ENCODE measurements around the gene CHST11.

Gene CHST11

DNA sequence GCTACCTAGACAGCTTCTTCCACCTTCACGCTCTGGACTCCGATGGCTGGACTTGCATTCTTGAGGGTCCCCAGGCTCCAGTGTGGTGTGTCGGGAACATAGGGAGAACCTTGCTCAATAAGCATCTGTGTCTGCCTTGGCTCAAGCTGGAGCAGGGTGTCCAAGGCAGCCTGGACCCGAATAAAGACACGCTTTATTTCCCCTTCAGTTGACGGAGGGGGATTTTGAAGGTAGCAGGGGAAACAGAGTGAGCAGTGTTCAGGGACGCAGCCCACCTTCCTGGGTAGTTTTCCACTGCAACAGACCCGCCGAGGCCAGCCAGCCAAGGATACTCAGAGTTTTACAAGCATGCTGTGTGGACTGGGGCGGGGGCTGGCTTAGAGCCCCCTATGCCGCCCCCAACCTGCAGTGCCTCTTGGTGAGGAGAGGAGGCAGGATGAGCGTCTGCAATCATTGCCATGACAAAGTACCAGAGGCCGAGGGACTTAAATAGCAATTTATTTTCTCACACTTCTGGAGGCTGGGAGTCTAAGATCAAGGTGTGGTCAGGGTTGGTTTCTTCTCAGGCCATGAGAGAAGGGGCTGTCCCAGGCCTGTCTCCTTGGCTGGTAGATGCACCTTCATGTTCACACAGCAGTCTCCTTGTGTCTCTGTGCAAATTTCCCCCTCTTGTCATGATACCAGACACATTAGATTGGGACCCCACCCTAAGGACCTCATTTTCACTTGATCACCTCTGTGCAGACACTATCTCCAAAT is 201.2 kb downstream of the CHST11 start:
- DNase-seq: no peak

DNA sequence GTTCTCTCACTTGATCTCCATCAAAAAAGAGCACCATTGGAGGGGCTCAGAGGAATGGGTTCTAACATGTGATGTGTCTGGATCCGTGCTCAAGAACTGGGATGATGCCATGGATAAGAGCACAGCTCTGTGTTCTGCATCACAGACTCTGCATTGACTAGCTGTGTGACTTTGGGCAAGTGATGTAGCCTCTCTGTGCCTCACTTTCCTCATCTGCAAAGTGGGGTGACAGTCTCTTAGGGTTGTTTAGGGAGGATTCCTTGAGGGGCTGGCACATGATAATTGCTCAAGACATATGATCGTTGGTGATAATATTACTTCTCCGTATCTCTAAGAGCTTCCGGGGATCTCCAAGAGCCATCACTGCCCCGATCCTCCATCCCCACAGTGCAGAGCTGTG is 202.3 kb downstream of the CHST11 start:
- no peak for DNase-seq

DNA sequence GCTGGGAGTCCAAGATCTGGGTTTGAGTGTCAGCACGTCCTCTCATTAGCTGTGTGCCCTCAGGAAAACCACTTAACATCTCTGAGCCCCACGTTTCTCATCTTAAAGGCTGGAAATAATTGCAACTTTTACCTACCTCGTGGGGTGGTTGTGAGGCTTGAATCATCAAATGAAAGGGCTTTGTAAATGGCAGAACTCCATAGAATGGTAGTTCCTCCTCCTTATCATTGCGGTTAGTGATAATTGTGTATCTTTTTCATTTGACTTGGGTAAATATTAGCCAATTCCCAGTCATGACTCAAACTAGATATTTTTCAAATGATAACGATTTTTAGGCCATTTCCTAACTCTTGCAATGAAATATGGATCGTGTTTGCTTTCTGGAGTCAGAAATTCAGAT is 205.5 kb downstream of the CHST11 start:
- DNase-seq: no peak

DNA sequence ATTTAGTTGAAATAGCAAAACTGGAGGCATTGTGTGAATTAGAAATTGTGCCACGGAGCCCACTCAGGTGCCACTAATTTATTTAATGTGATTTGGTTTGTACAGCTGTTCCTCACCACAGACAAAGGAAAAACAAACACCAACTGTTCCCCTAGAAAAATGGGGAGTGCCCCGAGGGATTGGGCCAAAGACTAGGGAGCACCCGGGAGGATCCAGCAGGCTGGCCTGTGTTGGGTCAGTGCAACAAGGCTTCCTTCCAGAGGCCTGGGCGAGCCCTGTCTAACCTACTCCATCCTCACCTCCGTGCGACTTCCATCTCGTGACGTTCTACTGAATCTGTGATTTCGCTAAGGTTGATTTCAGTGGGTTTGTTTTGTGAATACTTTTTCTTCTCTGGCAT is 206.2 kb downstream of the CHST11 start:
- no peak for DNase-seq

DNA sequence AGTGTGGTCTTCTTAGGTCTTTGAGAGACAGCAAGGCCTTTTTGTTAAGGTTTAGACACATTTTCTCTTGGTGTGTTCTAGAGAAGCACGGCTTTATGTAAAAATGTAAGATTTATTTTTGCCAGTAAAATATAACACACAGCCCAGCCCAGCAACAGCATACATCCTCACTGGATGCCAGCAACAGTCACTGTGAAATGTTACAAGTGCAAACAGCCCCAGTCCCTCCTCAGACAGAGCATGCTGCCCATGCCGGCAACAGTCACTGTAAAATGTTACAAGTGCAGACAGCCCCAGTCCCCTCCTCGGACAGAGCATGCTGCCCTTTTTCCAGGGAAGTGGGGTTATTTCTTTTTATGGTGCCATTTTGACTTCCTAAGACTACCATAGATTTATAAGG is 207.6 kb downstream of the CHST11 start:
- DNase-seq: no peak

DNA sequence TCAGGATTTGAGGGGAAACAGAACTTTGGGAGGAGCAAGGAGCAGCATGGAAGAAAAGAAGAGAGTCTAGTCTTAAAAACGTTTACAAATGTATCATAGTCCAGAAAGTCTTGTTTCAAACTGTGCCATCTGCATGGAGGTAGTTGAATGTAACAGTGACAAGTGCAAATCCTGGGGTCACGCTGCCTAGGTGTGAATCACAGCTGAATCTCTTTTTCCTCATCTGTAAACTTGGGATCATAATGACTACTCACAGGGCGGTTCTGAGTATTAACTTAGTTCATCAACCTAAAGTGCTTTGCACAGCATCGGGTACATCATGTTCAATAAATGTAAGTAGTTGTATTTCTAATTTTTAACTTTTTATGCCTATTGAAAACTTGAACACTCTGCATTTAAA is 208.5 kb downstream of the CHST11 start:
- no peak for DNase-seq

DNA sequence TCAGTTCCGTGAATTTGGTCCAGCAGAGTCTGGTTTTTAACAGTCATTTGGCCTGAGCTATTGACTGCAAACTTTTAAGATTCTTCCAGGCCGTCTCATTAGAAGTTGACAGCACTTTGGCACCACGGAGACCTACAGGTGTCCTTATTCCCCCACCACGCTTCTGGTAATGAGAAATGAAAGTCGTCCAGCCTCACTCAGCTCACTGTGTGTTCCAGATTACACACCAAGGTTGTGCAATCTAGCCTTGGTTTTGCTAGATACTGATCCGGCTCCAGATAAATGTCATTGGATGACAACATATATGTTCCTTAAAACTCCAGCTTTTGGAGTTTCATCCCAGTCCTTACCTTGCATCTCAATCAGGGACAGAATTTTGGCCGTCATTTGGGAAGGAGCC is 210.4 kb downstream of the CHST11 start:
- DNase-seq: peak; percentile 62 to 70

DNA sequence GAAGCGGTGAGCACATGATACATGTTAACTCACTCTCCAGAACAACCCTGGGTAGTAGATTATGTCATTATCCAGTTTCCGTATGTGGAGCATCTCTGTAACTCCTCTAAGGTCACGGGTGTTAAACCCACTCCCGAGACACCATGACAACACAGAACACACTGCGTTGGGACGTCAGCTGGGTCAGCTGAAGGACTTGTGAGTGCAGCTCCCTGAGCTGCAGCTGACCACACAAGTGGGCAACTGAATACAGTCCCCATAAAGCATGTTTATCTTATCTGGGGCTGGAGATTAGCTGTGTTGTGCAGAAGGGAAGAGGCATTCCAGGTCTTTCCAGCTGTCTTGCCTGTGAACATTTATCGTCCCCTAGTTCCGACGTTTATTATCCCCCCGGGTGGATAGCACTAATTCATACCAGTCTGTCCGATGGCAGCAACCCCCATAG is 211.5 kb downstream of the CHST11 start:
- peak; percentile 42 to 90 for DNase-seq

DNA sequence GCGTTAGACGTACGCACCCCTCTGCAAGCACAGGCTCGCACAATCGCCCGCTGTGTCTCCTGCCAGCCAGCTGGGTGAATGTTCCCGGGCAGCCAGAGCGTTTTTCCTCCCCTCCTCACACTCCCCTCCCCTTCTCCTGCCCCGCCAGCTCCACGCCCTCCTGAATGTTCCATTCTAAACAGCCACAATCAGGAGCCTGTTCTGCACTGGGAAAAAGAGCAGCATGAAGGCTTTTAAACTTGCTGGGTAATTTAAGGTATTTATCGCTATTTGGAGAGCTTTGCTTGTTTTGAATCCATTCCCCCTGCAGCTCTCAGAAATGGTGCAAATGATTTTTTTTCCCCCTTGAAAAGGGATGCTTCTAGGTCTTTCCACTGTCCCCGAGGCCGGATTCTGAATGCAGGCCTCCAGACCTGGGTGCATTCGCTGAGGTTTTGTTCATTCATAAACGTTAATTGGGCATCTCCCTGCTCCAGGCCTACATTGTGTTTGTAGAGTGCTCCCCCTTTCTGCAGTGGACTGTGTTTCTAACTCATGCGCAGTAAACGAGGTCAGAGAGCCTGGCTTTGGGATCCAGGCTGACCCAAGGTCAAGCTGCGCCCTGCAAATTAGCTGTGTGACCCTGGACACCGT is 212.5 kb downstream of the CHST11 start:
- no peak for DNase-seq

DNA sequence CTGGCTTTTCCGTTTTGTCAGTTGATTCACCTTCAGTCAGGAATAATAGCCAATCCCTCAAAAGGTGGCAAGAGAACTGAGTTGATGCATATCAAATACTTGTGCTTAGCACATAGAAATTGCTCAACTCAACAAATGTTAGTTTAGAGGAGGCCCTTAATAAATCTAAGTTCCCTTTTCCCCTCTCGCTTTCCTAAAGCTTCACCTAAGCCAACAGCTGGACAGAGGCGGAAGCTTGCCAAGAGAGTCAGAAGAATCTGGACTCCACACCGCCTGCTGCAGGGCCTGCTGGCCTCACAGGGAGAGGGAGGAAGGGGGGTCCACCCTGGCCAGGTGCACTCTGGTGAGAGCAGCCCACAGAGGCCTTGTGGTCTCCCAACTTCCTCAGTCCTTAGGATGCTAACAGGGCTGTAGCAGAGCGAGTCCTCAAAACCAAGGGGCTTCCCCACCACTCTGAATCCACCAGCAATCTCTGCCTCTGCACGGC is 213.1 kb downstream of the CHST11 start:
- DNase-seq: peak; percentile 69 to 78

DNA sequence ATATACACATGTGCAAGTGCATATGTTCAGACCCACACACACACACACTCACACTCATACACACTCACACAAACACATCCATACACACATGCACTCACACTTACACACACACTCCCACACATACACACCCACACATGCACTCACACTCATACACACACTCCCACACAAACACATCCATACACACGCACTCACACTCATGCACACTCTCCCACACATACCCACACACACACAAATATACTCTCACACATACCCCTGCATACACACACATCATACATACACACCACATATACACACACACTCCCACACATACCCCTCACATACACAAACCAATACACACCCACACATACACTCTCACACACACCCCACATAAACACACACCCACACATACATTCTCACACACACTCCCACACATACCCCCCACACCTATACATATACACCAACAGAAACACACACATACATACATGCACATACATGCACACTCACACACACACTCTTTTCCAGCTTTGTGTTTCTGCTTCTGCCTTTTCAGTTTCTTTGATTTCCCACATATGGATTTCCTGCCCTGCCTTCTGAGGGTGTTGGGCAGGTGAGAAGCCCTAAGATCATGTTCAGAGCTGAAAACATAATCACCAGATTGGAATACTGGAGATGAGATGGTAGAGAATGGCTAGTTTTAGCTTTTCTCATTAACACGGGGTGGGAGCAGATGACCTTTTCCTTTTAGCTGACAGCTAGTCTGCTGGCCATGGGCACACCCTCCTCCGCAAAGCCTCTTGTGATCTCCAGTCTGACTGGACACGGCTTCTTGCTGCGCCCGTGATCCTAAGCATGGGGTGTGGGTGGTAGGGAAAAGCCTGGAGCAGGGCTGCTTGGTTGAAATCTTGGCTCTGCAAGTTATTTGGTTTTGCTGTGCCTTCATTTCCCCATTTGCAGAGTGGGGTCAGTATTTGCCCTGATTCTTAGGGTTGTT is 214.0 kb downstream of the CHST11 start:
- peak; percentile 81 to 99 for DNase-seq

DNA sequence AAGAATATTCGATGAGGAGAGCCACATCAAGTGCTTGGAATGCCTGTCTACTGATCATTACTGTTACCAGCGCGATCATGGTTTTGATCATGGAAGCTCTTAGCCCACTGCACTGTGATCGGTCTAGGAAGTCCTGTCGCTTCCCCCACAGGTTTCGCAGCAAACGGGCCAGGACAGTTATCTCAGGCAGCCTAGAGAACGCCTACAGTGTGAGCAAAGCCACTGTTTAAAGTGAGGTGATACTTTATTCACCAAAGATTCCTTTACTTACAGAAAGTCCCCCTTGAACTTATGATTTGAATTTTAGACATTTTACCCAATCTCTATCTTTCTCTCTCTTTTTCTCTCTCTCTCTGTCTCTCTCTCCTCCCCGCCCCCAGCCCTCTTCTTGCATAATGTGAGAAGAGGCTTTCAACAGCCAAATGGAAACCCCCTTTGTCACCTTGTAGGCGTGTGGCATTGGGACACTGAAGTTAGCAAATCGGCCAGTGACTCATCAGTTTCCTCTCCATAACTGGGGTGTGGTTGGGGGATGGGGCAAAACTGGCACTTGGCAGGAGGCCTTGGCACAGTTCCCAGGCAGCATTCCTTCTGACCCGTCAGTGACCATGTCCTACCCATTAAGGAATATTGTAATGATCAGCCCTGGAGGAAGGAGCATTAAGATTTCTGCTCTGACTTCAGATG is 214.8 kb downstream of the CHST11 start:
- DNase-seq: peak; percentile 97 to 100

DNA sequence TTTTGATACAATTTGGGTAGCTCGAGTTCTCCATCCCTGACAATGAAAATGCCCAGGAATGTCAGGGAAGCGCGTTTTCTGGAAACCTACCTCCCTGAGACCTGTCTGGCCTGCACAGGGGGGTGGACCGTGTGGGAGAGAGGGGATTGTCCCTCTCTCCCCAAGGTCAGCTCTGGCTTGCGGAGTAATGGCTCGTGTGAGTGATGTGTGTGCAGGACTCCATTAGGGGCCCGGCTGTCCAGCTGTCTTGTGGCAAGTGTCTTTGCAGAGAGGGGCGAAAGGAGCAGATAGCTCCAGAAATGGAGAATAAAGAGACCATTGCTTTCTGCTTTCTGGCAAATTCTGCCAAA is 215.3 kb downstream of the CHST11 start:
- DNase-seq: no peak

DNA sequence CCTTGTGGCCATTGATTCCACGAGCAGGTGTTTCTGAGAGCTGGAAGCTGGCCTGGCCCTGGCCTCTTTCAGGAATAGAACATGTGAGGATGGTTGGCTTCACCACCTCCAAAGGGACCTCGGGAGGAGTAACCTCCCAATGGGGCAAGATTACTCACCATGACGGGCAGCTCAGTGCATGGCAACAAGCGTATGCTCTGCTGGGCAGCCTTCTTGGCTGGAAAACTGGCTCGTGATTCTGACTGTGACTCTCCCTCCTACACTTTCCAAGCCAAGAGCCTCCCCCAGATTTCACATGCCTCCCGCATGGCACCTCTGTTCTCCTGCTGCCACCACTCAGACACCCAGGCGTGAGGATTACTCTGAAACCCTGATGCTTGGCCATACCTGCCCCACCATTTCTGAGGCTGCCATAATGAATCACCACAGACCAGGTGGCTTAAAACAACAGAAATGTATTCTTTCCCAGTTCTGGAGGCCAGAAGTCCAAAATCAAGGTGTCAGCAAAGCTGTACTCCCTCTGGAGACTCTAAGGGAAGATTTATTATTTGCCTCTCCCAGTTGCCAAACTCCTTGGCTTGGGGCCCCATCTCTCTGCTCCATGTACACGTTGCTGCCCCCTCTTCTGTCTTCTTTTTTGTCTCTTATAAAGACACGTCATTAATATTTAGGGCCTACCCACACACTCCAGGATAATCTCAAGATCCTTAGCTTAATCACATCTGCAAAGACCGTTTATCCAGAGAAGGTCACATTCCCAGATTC is 215.9 kb downstream of the CHST11 start:
- DNase-seq: peak; percentile 87 to 99

DNA sequence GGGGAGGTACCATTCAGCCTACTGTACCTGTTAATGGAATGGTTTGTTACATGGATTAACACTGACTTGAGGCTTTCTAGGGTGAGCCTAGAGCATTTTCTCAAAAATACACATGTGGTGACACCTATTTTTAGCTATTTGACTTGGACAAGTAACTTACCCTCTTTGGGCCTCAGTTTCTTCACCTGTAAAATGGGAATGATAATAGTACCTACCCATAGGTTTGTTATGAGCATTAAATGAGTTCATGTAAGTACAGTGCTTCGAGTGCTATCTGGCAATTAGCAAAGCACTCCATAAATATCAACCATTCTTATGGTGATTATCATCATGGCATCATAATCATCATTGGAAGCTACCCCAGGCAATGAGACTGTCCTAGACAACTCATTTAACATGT is 216.5 kb downstream of the CHST11 start:
- DNase-seq: no peak

DNA sequence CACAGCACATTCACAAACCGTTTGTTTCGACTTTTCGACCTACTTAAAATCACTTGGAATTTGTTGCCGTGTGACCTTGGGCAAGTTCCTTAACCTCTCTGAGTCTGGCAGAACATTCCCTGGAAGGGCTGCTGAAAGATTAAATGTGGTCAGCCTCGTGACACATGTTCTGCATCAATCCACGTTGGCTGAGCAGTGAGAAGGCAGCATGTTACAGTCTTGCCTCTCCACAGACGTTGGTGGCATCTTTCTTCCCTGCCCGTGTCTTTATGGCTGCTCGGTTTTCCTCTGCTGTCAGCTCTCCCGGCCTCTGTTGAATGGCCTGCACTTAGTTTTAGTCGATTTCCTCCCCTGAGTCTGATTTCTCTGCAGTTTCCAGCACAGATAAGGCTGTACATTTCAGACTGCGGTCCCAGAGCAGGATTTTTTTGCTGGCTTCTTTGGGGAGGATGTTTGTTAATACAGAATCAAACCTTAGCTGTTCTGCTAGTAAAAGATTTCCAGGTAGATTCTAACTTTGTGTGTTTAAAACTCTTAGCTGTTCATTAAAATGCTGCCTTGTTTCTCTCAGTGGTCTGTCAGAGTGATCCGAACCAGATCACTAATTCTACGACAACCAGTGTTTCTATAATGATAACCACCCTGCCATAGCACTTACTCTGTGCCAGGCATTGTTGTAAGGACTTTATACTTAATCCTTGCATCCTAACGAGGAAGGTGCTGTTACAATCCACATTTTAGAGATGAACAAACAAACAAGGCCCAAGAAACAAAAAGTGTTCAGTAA is 217.1 kb downstream of the CHST11 start:
- no peak for DNase-seq

DNA sequence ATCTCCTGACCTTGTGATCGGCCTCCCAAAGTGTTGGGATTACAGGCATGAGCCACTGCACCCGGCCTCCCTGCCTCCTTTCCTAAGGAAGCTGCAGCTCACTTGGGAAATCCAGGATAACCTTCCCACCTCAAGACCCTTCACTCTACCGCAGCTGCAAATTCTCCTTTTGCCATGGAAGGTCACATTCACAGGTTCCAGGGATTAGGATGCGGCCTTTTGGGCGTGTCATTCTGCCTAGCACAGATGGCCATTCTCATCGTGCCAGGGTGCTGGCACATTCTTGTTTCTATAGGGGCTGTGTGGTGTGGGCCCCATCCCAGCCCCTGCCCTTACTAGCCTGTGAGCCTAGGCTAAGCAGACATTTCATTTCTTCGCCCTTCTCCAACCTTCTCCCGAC is 219.9 kb downstream of the CHST11 start:
- DNase-seq: no peak

DNA sequence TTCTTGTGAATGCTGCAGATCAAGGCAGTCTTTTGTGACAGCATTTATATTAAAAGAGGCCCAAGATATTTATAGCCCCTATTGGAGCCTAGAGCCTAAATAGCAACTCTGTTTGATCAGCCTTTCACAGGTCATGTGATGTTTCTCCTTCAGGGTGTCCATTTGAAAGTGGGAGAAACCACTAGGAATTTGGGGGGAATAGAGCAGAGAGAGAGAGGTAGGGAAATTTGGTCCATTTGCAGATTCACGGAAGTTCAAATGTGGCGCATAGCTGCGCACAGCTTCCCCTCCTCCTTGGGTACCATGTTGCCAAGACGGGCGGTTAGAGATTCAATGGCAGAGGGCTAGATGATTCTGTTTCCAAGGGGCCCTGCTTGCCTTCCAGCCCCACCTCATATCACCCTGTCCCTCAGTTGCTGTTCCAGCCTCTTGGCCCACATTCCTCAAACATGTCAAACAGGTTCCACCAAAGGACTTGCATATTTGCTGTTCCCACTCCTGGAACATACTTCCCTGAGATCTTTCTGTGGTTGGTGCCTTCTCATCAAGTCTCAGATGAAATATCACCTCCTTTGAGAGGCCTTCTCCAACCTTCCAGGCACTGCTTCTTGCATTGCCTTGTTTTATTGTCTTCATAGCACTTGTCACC is 220.8 kb downstream of the CHST11 start:
- DNase-seq: no peak

DNA sequence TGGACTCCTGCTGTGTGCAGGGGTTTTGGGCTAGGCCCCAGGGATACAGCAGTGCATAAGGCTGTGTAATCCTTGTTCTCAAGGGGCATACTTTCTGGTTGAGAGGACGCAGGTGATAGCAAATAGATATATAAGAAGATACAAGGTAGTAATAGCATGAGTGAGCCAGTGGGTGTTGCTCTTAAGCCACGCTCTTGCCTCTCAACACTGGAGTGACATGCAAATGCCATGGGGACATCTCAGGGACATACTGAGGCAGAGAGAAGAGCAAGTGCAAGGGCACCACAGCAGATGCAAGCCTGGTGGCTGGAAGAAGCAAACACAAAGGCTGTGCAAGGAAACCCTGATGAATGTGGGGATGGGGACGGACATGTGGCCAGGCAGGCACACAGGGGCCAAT is 223.3 kb downstream of the CHST11 start:
- DNase-seq: no peak

DNA sequence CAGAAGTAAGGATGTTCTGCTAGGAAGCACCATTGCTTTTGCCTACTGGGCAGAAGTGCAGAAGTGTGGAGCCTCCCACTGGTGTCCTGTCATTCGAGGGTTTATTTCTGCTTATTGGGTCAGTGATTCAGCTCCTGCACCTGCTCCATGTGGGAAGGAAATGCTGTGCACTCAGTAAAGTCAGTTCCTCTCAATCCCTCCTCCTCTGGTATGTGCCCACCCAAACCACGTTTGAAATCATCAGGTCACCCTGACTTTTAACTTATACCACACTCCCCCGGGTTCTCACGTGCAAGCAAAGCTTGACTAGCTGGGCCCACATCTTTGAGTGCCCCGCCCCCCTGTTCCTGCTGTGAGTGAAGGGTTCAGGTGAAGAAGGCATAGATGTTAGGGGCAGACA is 223.7 kb downstream of the CHST11 start:
- peak in 1 of 2 donors; percentile 70 for DNase-seq

Measured in inflammatory macrophage treated with lipopolysaccharide for 1 hour (primary cell).